Liver (tissue), 3 donors: ENCODE measurements around the gene TLR9.

Experiments used
- FOXA1 ChIP-seq: IDR thresholded peaks from 2 replicates; pipeline ENCODE4 v1.6.1; 2016; ENCODE audit warnings: antibody characterized with exemption
- RXRA ChIP-seq, 2 donors: IDR thresholded peaks; 2 replicates each; pipeline ENCODE4 v1.6.1; 2017 to 2018; ENCODE audit warnings: antibody characterized with exemption in 2 of 2, mild to moderate bottlenecking in 1 of 2
- YY1 ChIP-seq: IDR thresholded peaks from 2 replicates; pipeline ENCODE4 v1.6.1; 2016; ENCODE audit warnings: antibody characterized with exemption, mild to moderate bottlenecking
- TF ChIP-seq, protein P1 (sequence below): fragments of 150-350 bp; IDR thresholded peaks from 2 replicates; pipeline ENCODE4 v1.5.1; 2017; ENCODE audit warnings: improper control_type of control experiment, low read depth, low read length; ENCODE audit not compliant: missing input control
- TF ChIP-seq, protein P2 (sequence below): IDR thresholded peaks from 2 replicates; pipeline ENCODE4 v1.6.1; 2016; ENCODE audit warnings: antibody characterized with exemption
- TF ChIP-seq, protein P3 (sequence below): IDR thresholded peaks from 2 replicates; pipeline ENCODE4 v1.6.1; 2016; ENCODE audit warnings: antibody characterized with exemption
- donor health status: healthy.
- donor health status: healthy.

DNA sequence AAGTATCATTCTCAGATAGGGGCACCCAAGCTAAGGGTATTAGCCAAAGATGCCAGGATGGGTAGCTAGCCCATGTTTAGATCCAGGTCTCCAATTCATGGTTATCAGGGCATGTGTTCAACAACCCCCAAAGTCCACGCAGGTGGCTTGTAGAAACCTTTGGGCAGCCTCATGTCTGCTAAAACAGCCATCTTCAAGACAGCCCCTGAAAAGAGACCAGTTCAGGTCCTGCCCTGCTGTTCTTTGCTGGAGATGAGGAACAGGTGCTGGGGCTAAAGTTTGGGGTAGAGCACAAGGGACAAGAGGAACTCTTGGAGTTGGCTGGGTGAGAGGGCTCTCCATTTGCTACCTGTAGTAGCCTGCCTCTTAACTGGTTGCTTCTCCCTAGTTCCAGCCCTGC lies 24.7 kb upstream of the TLR9 start:
- TF ChIP-seq, protein P1, sequence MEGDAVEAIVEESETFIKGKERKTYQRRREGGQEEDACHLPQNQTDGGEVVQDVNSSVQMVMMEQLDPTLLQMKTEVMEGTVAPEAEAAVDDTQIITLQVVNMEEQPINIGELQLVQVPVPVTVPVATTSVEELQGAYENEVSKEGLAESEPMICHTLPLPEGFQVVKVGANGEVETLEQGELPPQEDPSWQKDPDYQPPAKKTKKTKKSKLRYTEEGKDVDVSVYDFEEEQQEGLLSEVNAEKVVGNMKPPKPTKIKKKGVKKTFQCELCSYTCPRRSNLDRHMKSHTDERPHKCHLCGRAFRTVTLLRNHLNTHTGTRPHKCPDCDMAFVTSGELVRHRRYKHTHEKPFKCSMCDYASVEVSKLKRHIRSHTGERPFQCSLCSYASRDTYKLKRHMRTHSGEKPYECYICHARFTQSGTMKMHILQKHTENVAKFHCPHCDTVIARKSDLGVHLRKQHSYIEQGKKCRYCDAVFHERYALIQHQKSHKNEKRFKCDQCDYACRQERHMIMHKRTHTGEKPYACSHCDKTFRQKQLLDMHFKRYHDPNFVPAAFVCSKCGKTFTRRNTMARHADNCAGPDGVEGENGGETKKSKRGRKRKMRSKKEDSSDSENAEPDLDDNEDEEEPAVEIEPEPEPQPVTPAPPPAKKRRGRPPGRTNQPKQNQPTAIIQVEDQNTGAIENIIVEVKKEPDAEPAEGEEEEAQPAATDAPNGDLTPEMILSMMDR = no peak
- TF ChIP-seq FOXA1 (no peak), RXRA (IDR thresholded peaks at IDR 0.05) (no peak), YY1 (no peak)
- TF ChIP-seq, protein P2, sequence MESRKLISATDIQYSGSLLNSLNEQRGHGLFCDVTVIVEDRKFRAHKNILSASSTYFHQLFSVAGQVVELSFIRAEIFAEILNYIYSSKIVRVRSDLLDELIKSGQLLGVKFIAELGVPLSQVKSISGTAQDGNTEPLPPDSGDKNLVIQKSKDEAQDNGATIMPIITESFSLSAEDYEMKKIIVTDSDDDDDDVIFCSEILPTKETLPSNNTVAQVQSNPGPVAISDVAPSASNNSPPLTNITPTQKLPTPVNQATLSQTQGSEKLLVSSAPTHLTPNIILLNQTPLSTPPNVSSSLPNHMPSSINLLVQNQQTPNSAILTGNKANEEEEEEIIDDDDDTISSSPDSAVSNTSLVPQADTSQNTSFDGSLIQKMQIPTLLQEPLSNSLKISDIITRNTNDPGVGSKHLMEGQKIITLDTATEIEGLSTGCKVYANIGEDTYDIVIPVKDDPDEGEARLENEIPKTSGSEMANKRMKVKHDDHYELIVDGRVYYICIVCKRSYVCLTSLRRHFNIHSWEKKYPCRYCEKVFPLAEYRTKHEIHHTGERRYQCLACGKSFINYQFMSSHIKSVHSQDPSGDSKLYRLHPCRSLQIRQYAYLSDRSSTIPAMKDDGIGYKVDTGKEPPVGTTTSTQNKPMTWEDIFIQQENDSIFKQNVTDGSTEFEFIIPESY = no peak
- TF ChIP-seq, protein P3, sequence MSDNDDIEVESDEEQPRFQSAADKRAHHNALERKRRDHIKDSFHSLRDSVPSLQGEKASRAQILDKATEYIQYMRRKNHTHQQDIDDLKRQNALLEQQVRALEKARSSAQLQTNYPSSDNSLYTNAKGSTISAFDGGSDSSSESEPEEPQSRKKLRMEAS = no peak
